ENCODE measurements around the gene CAND2. TPM values are rescaled to one million over a fixed set of nuclear protein-coding genes. Genes with fewer than 3 reads are reported as not detected.
"Not testable (repeated sequence)": the region's sequence is repeated elsewhere in the genome, so short reads cannot be mapped to it uniquely, and the experiment has no call there.

Gene CAND2
- total RNA-seq, 1 donor, result 3.0 TPM

GRCh38 chr3:12828751-12829150 lies 32.3 kb downstream of the CAND2 start:
- no peak for DNase-seq (ENCODE audit: low read depth in 2 of 3, low spot score in 2 of 3)

DNA sequence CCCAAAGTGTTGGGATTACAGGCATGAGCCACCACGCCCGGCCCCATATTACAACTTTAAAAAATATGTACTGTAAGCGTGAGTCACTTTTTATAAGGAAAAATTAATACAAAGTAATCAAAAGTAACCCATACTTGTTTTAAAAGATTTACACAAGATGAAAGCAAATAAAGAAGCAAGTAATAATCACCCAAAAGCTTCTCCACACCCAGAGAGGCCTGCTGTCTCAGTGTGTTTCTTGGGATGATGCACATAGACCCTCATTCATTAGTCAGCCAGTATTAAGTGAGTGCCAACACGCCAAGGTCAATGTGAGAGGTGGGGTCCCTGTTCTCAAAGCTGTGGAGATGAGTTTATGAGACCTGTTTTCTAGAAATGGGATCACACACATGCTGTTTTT lies 32.9 kb downstream of the CAND2 start:
- DNase-seq (ENCODE audit: low read depth in 2 of 3, low spot score in 2 of 3), result no peak

DNA sequence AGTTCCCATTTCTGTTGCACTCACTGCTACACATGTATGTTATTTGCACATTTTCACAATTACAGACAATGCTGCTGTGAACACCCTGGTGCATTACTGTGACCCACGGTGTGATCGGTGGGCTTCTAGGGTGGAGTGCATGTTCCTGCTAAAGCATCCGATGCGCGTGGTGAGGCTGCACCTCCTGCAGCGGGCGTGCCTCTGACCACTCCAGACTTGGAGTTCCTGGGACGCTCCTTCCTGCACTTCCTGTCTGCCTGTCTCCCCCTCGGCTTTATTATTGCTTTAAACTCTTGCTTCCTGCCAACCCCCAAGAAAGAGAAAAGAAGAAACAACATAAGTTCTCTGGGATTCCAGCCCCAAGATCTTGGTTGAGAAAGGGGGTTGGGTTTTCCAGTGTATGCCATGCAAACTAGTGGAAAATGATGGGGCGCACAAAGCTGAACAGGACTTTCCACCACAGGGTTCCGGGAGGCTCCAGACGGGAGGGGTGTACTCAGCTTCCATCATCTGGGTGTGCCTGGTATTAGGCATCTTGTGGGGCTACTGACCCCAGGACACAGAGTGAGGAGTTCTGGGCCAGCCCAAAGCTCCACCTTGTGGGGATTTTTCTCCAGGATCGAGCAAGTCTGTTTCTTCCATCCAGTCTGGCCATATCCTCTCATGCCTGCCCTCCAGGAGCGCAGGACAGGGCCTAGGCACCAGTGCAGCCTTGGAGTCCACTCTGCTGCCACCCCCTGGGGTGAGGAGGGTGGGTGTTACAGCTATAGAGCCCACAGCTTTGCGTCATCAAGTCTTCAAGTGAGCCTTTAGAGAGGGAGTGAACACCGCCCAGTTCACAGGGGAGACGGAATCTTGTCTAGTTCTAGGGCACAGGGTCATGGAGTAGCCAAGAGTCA lies 33.7 kb downstream of the CAND2 start:
- DNase-seq (ENCODE audit: low read depth in 2 of 3, low spot score in 2 of 3), result no peak

DNA sequence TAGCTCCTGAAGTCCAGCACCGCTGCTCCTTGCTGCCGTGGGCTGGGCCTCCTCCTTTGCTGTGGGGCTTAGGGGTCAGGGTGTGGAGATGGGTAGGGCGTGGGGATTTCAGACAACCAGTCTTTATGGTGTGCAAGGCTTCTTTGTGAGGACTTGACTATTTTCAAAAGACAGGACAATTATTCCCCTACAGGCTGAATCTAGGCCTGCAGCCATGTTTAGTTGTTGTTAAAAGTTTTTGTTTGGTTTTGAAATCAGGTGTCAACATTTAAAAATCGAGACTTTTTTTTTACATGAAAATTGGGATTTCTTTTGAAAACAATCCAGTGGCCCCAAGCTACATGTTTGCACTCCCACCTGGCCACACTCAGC lies 34.3 kb downstream of the CAND2 start:
- DNase-seq (ENCODE audit: low read depth in 2 of 3, low spot score in 2 of 3), result no peak

DNA sequence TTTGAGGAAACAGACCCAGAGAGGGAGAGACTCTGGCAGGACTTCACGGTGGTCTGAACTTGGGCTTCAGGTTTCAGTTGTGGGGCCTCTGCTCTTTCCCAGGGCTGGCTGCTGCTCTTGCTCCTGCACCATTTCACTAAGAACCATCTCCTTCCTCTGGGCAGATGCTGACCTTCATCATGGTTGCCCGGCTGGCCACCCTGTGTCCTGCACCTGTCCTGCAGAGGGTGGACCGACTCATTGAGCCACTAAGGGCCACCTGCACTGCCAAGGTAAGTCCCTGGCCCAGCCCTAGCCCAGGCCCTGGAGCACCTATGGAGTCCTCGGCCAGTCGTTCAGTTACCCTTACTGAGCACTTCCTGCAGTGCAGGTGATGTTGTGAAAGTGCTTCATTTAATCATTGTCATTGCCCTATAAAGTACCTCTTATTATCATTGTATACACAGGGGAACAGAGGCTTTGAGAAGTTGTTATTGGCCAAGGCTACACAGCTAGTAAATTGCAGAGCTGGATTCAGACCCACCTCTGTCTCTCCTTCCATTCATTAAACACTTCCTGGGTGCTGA lies 34.9 kb downstream of the CAND2 start:
- no peak for DNase-seq (ENCODE audit: low read depth in 2 of 3, low spot score in 2 of 3)

DNA sequence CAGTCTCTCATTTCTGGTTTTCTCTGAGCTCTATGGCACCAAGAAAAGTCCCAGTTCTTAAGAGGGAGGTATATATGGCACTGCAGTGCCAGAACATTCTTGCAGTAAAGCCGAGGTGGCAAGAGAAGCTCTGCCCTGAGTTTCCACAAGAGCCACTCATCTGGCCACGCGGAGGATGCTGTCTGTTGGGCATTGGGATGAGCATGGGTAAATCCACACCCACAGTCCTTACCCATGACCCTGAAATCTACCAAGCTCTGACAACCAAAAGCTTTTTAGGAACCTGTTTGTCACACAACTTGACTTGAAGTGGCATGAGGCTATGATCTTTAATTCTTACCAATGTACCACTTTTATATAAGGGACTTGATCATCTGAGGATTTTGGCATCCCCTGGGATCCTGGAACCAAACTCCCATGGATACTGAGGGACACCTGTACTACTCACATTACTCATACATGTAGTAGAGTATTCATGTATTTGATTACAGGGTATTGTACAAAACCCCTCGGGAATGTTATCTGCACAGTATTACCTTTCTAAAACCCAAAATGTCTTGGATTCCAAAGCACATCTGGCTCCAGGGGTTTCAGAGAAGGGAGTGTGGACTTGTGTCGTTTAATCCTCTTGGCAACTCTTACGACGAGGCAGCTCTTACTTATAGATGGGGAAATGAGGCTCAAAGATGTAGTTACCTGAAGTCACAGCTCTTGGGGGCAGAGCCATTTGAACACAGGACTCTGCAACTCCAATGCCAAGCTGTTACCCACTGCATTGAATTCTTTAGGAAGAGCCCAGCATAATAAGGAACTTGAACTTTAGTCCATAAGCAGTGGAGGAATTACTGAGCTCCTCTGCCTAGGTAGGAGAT lies 36.1 kb downstream of the CAND2 start:
- no peak for DNase-seq (ENCODE audit: low read depth in 2 of 3, low spot score in 2 of 3)

GRCh38 chr3:12833222-12834161 lies 37.0 kb downstream of the CAND2 start:
- DNase-seq (ENCODE audit: low read depth in 2 of 3, low spot score in 2 of 3), result no peak

DNA sequence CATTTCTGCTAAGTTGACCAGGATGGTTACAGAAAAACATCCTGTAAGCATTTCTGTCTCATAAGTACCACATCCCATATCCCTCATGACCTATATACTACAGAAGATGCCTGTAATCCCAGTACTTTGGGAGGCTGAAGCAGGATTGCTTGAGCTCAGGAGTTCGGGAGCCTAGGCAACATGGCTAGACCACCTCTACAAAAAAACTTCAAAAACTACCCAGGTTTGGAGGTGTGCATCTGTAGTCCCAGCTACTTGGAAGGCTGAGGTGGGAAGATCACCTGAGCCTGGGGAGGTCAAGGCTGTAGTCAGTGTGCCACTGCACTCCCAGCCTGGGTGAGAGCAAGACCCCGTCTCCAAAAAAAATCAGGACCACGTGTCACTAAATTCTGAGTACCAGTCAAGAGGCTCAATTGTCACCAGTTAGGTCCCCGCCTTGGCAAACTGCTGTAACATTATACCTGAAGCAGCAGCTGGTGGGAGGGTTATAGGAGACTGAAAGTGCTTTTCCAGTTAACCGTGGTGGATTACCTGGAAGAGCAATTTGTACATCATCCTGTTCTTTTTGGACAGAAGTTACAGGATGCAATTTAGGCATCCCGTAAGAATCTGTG lies 38.7 kb downstream of the CAND2 start:
- no peak for DNase-seq (ENCODE audit: low read depth in 2 of 3, low spot score in 2 of 3)

DNA sequence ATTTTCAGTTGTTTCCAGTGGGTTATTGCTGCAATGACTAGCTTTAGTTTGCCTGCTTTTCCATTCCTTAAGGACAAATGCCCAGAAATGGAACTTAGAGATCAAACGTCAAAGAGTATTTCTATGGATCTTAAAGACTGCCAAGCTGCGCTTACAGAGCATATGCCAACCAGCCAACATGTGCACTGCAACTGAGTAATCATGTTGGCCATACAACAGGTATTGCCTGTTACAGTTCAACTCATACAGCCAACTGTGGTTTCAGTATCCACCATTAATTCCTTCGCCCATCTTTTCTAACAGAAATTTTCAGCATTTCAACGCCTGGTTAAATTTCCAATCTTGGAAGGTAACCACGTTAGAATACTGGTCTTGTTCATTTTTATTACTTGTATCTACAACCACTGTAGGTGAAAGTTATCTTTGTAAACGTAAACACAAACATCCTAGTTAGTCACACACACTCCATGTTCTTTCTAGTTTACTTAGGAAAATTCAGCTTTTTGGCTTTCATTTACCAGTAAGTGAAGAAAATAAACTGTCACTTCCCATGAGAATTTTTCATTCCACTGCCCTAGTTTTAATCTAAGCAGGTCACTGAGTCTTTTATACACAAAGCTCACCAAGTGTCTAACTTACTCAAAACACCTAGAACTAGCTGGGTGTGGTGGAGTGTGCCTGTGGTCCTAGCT lies 41.0 kb downstream of the CAND2 start:
- no peak for DNase-seq (ENCODE audit: low read depth in 2 of 3, low spot score in 2 of 3)

DNA sequence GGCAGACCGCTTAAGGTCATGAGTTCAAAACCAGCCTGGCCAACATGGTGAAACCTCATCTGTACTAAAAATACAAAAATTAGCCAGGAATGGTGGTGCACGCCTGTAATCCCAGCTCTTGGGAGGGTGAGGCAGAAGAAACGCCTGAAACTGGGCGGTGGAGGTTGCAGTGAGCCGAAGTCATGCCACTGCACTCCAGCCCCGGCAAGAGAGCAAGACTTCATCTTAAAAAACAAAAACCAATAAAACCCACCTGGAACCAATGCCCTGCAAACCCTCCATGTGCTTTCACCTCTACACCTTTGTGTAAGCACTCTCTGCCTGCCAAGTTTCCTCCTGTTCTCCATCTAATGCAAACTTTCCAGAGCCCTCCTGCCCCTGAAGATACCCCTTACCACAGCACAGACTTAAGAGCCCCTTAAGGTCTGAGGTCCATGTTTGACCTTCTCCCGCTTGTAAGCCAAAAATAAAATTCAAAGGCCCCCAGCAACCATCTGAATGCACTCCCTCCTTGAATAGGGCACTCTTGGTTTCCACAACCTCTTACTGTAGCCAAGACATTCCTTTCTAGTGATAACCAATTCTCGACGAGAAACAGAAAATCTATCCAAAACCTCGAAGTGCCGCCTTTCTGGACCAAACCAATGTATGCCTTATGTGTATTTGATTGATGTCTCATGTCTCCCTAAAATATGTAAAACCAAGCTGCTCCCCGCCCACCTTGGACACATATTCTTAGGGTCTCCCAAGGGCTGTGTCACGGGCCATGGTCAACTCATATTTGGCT lies 41.9 kb downstream of the CAND2 start:
- no peak for DNase-seq (ENCODE audit: low read depth in 2 of 3, low spot score in 2 of 3)

DNA sequence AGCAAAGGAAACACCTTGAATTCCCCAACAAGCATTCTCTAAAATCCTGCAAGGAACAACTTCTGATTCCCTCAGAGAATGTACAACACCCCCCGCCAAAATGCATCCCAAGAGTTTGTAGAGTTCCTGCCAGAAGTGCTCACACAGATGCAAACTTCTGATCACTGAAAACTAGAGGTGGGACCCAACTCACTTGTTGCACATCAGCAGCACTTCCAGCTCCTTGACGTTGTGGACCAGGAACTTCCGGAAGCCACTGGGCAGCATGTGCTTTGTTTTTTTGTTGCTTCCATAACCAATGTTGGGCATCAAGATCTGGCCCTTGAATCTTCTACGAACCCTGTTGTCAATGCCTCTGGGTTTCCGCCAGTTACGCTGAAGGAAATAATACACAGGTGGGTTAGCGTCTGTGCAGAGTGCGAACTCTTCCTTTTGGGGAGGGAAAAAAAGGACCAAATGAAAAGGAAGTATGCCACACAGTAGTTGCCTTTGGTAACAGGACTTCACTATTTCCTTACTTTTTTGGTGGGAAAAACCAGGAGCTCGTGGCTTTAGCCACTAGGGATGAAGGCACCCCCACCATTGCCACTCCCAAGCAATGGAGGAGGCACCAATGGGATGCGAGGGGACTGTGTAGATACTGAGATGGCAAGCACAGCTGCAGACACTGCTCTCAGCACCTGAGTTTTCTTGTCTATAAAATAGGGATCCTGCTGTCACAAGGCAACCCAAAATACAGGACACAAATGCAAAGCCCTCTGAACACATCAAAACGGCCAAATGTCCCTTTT lies 42.9 kb downstream of the CAND2 start:
- no peak for DNase-seq (ENCODE audit: low read depth in 2 of 3, low spot score in 2 of 3)

DNA sequence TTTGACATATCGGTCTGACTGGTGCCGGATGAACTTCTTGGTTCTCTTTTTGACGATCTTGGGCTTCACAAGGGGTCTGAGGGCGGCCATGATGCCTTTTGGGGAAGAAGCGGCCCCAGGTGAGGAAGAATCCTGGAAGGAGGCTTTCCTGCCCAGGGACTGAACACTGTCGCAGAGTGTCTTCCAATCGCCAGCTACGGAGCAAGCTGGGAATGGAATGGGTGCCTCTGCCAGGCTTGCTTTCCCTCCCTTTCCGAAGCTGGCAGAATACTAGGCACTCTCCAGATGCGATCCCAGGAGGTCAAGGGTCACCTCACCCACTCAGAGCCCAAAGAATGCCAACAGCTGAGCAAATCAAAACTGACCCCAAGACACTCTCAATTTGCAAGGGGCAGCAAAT lies 43.7 kb downstream of the CAND2 start:
- DNase-seq (ENCODE audit: low read depth in 2 of 3, low spot score in 2 of 3), result not testable (repeated sequence)

DNA sequence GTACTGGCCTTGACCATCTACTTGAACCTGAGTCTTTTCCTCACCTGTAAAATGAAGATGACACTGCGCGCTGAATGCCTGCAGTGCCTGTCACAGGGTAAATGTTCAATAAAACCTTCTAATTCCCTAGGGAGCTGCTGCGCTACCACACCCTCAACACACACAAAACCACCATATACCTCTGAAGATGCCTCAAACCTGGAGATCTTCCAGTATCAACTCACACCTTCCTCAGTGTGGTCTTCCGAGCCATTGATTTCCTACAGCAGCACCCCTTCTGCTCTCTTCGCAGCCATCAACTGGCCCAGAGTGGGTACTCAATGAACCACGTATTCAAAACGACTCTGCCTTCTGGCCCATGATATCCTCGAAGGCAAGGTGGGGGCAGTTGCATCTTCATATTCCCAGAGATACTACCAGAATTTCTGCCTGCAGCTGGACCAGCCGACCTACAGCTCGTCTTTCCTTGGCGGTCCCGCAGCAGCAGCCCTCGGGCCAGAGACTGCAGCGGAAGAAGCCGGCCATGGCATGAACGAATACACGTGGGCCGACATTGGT lies 44.2 kb downstream of the CAND2 start:
- peak in 1 of 3 donors; percentile 49 for DNase-seq (ENCODE audit: low read depth in 2 of 3, low spot score in 2 of 3)

- DNase-seq (ENCODE audit: low read depth in 2 of 3, low spot score in 2 of 3), result peak; percentile 83 to 98 (median 95)
These were observed 44.9 kb downstream of the CAND2 start, which contains the start of gene RPL32 for GRCh38 chr3:12841149-12841969. RPL32 (minus strand) TSS chr3:12841565; CDS start chr3:12840237, 1,328 bp downstream.

- DNase-seq (ENCODE audit: low read depth in 2 of 3, low spot score in 2 of 3), result no peak
These were observed 45.5 kb downstream of the CAND2 start for GRCh38 chr3:12841970-12842328.

- no peak for DNase-seq (ENCODE audit: low read depth in 2 of 3, low spot score in 2 of 3)
These were observed 46.0 kb downstream of the CAND2 start for GRCh38 chr3:12842469-12842868.

Measured in hematopoietic multipotent progenitor cell (in vitro differentiated cells).